A549 (cell line): ENCODE data around the gene RRP15.

ENCODE experiments used
- EP300 ChIP-seq, 2 experiments: fragments of >200 bp; sonication (Bioruptor Twin); formaldehyde crosslinking; IDR thresholded peaks; 2 replicates in 1 of 2; 3 replicates in 1 of 2; pipeline ENCODE4 v1.6.1; 2016 to 2017
- JUN ChIP-seq, 2 experiments: fragments of >200 bp; sonication (Bioruptor Twin); formaldehyde crosslinking; IDR thresholded peaks; 2 replicates in 1 of 2; 3 replicates in 1 of 2; pipeline ENCODE4 v1.6.1; 2016 to 2017
- RCOR1 ChIP-seq: fragments of 150-350 bp; IDR thresholded peaks from 2 replicates; pipeline ENCODE4 v1.6.1; 2014; ENCODE audit warnings: antibody characterized with exemption, low read length, low read depth
- RFX5 ChIP-seq: fragments of 450-650 bp; IDR thresholded peaks from 2 replicates; pipeline ENCODE4 v1.7.1; 2014; ENCODE audit warnings: antibody characterized with exemption, mild to moderate bottlenecking, moderate library complexity
- ZC3H11A ChIP-seq: fragments of 450-650 bp; IDR thresholded peaks from 2 replicates; pipeline ENCODE4 v1.6.1; 2014; ENCODE audit warnings: antibody characterized with exemption, mild to moderate bottlenecking
- TF ChIP-seq, protein P1 (sequence below): fragments of 200-600 bp; sonication (generic); IDR thresholded peaks from 2 replicates; pipeline ENCODE4 v1.6.1; 2016; ENCODE audit warnings: antibody characterized with exemption, mild to moderate bottlenecking, moderate library complexity
- TF ChIP-seq, protein P2 (sequence below): fragments of >200 bp; sonication (Bioruptor Twin); formaldehyde crosslinking; IDR thresholded peaks from 3 replicates; pipeline ENCODE4 v1.5.1; 2016

DNA sequence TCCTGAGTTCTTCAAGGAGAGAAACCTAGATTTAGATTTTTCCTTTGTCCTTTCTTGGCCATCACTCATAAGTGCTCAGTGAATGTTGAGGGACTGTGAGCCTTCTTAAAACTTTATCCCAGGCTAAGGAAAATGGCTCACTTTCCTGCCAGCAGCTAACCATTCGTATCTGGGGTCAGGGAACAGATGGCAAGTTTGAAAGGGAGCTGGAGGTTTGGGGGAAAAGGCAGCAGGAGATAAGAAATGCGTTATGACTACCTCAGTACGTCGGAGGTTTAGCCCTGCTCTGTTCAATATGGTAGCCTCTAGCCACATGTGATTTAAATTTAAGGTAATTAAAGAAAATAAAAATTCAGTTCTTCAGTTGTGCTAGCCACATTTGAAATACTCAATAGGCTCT is 13.3 kb downstream of the RRP15 start:
- TF ChIP-seq ZC3H11A (no peak), JUN (IDR thresholded peaks at IDR 0.05) (no peak), RFX5 (no peak), EP300 (IDR thresholded peaks at IDR 0.05) (no peak), RCOR1 (no peak)
- TF ChIP-seq, protein P1, sequence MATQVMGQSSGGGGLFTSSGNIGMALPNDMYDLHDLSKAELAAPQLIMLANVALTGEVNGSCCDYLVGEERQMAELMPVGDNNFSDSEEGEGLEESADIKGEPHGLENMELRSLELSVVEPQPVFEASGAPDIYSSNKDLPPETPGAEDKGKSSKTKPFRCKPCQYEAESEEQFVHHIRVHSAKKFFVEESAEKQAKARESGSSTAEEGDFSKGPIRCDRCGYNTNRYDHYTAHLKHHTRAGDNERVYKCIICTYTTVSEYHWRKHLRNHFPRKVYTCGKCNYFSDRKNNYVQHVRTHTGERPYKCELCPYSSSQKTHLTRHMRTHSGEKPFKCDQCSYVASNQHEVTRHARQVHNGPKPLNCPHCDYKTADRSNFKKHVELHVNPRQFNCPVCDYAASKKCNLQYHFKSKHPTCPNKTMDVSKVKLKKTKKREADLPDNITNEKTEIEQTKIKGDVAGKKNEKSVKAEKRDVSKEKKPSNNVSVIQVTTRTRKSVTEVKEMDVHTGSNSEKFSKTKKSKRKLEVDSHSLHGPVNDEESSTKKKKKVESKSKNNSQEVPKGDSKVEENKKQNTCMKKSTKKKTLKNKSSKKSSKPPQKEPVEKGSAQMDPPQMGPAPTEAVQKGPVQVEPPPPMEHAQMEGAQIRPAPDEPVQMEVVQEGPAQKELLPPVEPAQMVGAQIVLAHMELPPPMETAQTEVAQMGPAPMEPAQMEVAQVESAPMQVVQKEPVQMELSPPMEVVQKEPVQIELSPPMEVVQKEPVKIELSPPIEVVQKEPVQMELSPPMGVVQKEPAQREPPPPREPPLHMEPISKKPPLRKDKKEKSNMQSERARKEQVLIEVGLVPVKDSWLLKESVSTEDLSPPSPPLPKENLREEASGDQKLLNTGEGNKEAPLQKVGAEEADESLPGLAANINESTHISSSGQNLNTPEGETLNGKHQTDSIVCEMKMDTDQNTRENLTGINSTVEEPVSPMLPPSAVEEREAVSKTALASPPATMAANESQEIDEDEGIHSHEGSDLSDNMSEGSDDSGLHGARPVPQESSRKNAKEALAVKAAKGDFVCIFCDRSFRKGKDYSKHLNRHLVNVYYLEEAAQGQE, result no peak
- TF ChIP-seq, protein P2, sequence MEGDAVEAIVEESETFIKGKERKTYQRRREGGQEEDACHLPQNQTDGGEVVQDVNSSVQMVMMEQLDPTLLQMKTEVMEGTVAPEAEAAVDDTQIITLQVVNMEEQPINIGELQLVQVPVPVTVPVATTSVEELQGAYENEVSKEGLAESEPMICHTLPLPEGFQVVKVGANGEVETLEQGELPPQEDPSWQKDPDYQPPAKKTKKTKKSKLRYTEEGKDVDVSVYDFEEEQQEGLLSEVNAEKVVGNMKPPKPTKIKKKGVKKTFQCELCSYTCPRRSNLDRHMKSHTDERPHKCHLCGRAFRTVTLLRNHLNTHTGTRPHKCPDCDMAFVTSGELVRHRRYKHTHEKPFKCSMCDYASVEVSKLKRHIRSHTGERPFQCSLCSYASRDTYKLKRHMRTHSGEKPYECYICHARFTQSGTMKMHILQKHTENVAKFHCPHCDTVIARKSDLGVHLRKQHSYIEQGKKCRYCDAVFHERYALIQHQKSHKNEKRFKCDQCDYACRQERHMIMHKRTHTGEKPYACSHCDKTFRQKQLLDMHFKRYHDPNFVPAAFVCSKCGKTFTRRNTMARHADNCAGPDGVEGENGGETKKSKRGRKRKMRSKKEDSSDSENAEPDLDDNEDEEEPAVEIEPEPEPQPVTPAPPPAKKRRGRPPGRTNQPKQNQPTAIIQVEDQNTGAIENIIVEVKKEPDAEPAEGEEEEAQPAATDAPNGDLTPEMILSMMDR, result no peak
